Measurements from ENCODE around the gene SLC17A2. TPM values are rescaled to one million over a fixed set of nuclear protein-coding genes. Genes with fewer than 3 reads are reported as not detected.

Gene SLC17A2
- total RNA-seq, 4 donors from 2014 or later: not detected

- TF ChIP-seq EP300 (IDR thresholded peaks at IDR 0.05; ENCODE audit: low read depth) (no peak), POLR2A (IDR thresholded peaks at IDR 0.05) (no peak), POLR2AphosphoS5 (IDR thresholded peaks at IDR 0.05) (no peak), CTCF (IDR thresholded peaks at IDR 0.05) (no peak)
These were observed 24.3 kb upstream of the SLC17A2 start for GRCh38 chr6:25954756-25955155.

GRCh38 chr6:25953733-25954132 lies 23.2 kb upstream of the SLC17A2 start:
- no peak for DNase-seq
- WGBS, 2 donors (ENCODE audit: low coverage in 1 of 2): 70 to 80% methylated on average over 2 to 3 of the region's 3 CpGs
- Histone ChIP-seq H3K27me3 (no peaks in the 10 kb centered on the region), H3K36me3 (no peaks in the 10 kb centered on the region), H3K4me3 (no peak overlapping the region), H3K9me3 (no peaks in the 10 kb centered on the region), H3K27ac (no peak overlapping the region), H3K4me1 (no peaks in the 10 kb centered on the region)
- in situ Hi-C loops (cut with MboI; ENCODE audit: low pct_ligation_motif_present in 1 of 4, low pct_unique_long_range_greater_than_20kb in 1 of 4, low sequenced_read_pairs in 3 of 4) (no loop called here), intact Hi-C loops (cut with DNase I; ENCODE audit: low total_unique reads) (no loop called here)
- TF ChIP-seq EP300 (IDR thresholded peaks at IDR 0.05; ENCODE audit: low read depth): no peak

More at GRCh38 chr6:25954756-25955155, 24.3 kb upstream of the SLC17A2 start:
- H3K36me3 ChIP-seq: no peaks in the 10 kb centered on the region
- H3K27ac ChIP-seq: no peak overlapping the region
- no peak overlapping the region for H3K4me3 ChIP-seq
- DNase-seq: no peak
- 64% methylated on average over 1 of the region's 1 CpG; no CpG with 5 or more reads in 1 of the 2 donors for WGBS, 2 donors (ENCODE audit: low coverage in 1 of 2)
- no peaks in the 10 kb centered on the region for H3K27me3 ChIP-seq
- intact Hi-C loops (cut with DNase I; ENCODE audit: low total_unique reads) (no loop called here), in situ Hi-C loops (cut with MboI; ENCODE audit: low pct_ligation_motif_present in 1 of 4, low pct_unique_long_range_greater_than_20kb in 1 of 4, low sequenced_read_pairs in 3 of 4) (no loop called here)
- H3K4me1 ChIP-seq: no peaks in the 10 kb centered on the region
- H3K9me3 ChIP-seq: no peaks in the 10 kb centered on the region

- intact Hi-C loops (cut with DNase I; ENCODE audit: low total_unique reads): no loop called here
- no peaks in the 10 kb centered on the region for H3K36me3 ChIP-seq
- in situ Hi-C loops (cut with MboI; ENCODE audit: low pct_ligation_motif_present in 1 of 4, low pct_unique_long_range_greater_than_20kb in 1 of 4, low sequenced_read_pairs in 3 of 4): no loop called here
- TF ChIP-seq EP300 (IDR thresholded peaks at IDR 0.05; ENCODE audit: low read depth): no peak
- no peak for TF ChIP-seq POLR2A (IDR thresholded peaks at IDR 0.05)
- TF ChIP-seq POLR2AphosphoS5 (IDR thresholded peaks at IDR 0.05): no peak
- TF ChIP-seq CTCF (IDR thresholded peaks at IDR 0.05): no peak
- H3K27me3 ChIP-seq: no peaks in the 10 kb centered on the region
- H3K9me3 ChIP-seq: no peaks in the 10 kb centered on the region
- H3K4me1 ChIP-seq: no peaks in the 10 kb centered on the region
- 88 to 97% methylated on average over 2 of the region's 2 CpGs for WGBS, 2 donors (ENCODE audit: low coverage in 1 of 2)
- H3K4me3 ChIP-seq: no peak overlapping the region
- H3K27ac ChIP-seq: no peak overlapping the region
- DNase-seq: no peak
These were observed 22.0 kb upstream of the SLC17A2 start for GRCh38 chr6:25952535-25952934.

- H3K9me3 ChIP-seq: no peaks in the 10 kb centered on the region
- H3K36me3 ChIP-seq: no peaks in the 10 kb centered on the region
- no peaks in the 10 kb centered on the region for H3K4me1 ChIP-seq
- 80 to 88% methylated on average over 5 to 7 of the region's 7 CpGs for WGBS, 2 donors (ENCODE audit: low coverage in 1 of 2)
- no peaks in the 10 kb centered on the region for H3K27me3 ChIP-seq
- TF ChIP-seq EP300 (IDR thresholded peaks at IDR 0.05; ENCODE audit: low read depth) (no peak), POLR2A (IDR thresholded peaks at IDR 0.05) (no peak), POLR2AphosphoS5 (IDR thresholded peaks at IDR 0.05) (no peak), CTCF (IDR thresholded peaks at IDR 0.05) (no peak)
- intact Hi-C loops (cut with DNase I; ENCODE audit: low total_unique reads) (no loop called here), in situ Hi-C loops (cut with MboI; ENCODE audit: low pct_ligation_motif_present in 1 of 4, low pct_unique_long_range_greater_than_20kb in 1 of 4, low sequenced_read_pairs in 3 of 4) (no loop called here)
- no peak for DNase-seq
- no peak overlapping the region for H3K27ac ChIP-seq
- H3K4me3 ChIP-seq: no peak overlapping the region
These were observed 21.0 kb upstream of the SLC17A2 start for GRCh38 chr6:25951296-25952032.

GRCh38 chr6:25950297-25950696 lies 19.8 kb upstream of the SLC17A2 start:
- H3K9me3 ChIP-seq: no peaks in the 10 kb centered on the region
- no peak overlapping the region for H3K4me3 ChIP-seq
- DNase-seq: no peak
- no peak overlapping the region for H3K27ac ChIP-seq
- WGBS, 2 donors (ENCODE audit: low coverage in 1 of 2): 83 to 90% methylated on average over 4 of the region's 4 CpGs
- intact Hi-C loops (cut with DNase I; ENCODE audit: low total_unique reads): no loop called here
- H3K4me1 ChIP-seq: no peaks in the 10 kb centered on the region
- no peaks in the 10 kb centered on the region for H3K36me3 ChIP-seq
- no peaks in the 10 kb centered on the region for H3K27me3 ChIP-seq
- in situ Hi-C loops (cut with MboI; ENCODE audit: low pct_ligation_motif_present in 1 of 4, low pct_unique_long_range_greater_than_20kb in 1 of 4, low sequenced_read_pairs in 3 of 4): no loop called here
- TF ChIP-seq POLR2AphosphoS5 (IDR thresholded peaks at IDR 0.05): no peak
